HCT116 (cell line): Measurements from ENCODE around the gene OR52L1.
"Not testable (repeated sequence)": the region's sequence is repeated elsewhere in the genome, so short reads cannot be mapped to it uniquely, and the experiment has no call there.

ENCODE experiments used
- CTCF ChIP-seq, 3 experiments: fragments of 200-600 bp in 1 of 3; sonication (generic) in 1 of 3; IDR thresholded peaks in 2 of 3; conservative IDR thresholded peaks in 1 of 3; 2 replicates each; pipeline ENCODE4 v1.5.1; 2012 to 2017; ENCODE audit warnings: low read depth in 2 of 3, low read length in 2 of 3, antibody characterized with exemption in 1 of 3, borderline replicate concordance in 1 of 3, control low read depth in 1 of 3, mild to moderate bottlenecking in 1 of 3, mixed read lengths in 1 of 3, mixed run types in 1 of 3, moderate library complexity in 1 of 3; ENCODE audit not compliant: insufficient read depth in 1 of 3
- POLR2A ChIP-seq: IDR thresholded peaks from 2 replicates; pipeline ENCODE4 v1.7.0; 2011; ENCODE audit warnings: borderline replicate concordance; ENCODE audit not compliant: insufficient read depth, insufficient read length; ENCODE audit errors: extremely low read depth
- POLR2AphosphoS5 ChIP-seq: IDR thresholded peaks from 2 replicates; pipeline ENCODE4 v1.6.1; 2011; ENCODE audit warnings: mild to moderate bottlenecking, low read depth, low read length, moderate library complexity
- SP1 ChIP-seq: IDR thresholded peaks from 2 replicates; pipeline ENCODE4 v1.6.1; 2012; ENCODE audit warnings: low read depth

GRCh38 chr11:5960704-5961320 is 26.0 kb downstream of the OR52L1 start:
- not testable (repeated sequence) for TF ChIP-seq CTCF (IDR thresholded peaks at IDR 0.05 in 2 of 3, conservative IDR thresholded peaks at IDR 0.05 in 1 of 3; ENCODE audit: borderline replicate concordance in 1 of 3, insufficient read depth in 1 of 3, low read depth in 2 of 3, low read length in 2 of 3); POLR2AphosphoS5; POLR2A; SP1
